SK-N-SH (cell line): ENCODE data around the gene PFKP. TPM values are rescaled to one million over a fixed set of nuclear protein-coding genes. Genes with fewer than 3 reads are reported as not detected.
A peak's percentile ranks its signal among the peaks of the same experiment; 100 is the strongest.

Experiments
- CTCF ChIA-PET: fragments of 300-600, 350-600 bp; formaldehyde crosslinking; extraction: SDS; loops from one replicate; lab custom pipeline; 2021; lab: Yijun Ruan, JAX
- POLR2A ChIA-PET: fragments of 350-600 bp; sonication (Branson Sonifier 250); formaldehyde crosslinking; extraction: SDS; loops from one replicate; lab custom pipeline; 2020; ENCODE audit warnings: antibody characterized with exemption, inconsistent platforms; lab: Yijun Ruan, JAX
- DNase-seq: peaks from one replicate; pipeline ENCODE4 v3.0.0; 2012
- H2AFZ ChIP-seq: fragments of 200-600 bp; sonication (generic); 2 replicates; pipeline ENCODE4 v1.8.1; 2016; ENCODE audit warnings: antibody characterized with exemption, mild to moderate bottlenecking, low read depth
- H3F3A ChIP-seq: fragments of 200-600 bp; sonication (generic); replicated peaks from 2 replicates; pipeline ENCODE3; 2016; ENCODE audit warnings: antibody characterized with exemption, mild to moderate bottlenecking; ENCODE audit not compliant: insufficient read depth
- H3K27ac ChIP-seq, 2 experiments: fragments of 200-500 bp in 1 of 2; fragments of 200-600 bp in 1 of 2; sonication (Bioruptor generic) in 1 of 2; sonication (generic), shearing (Covaris generic) in 1 of 2; 2 replicates each; pipeline versions ENCODE4 v1.5.1 to v1.6.1; 2014 to 2016; ENCODE audit warnings: low read depth in 2 of 2, inconsistent platforms in 1 of 2, low read length in 1 of 2, mild to moderate bottlenecking in 1 of 2, mixed read lengths in 1 of 2
- H3K27me3 ChIP-seq: fragments of 200-600 bp; sonication (generic), shearing (Covaris generic); 2 replicates; pipeline ENCODE4 v1.6.1; 2016; ENCODE audit warnings: mixed run types; ENCODE audit not compliant: insufficient read depth
- H3K36me3 ChIP-seq, 2 experiments: fragments of 200-500 bp in 1 of 2; fragments of 200-600 bp in 1 of 2; sonication (Bioruptor generic) in 1 of 2; sonication (generic) in 1 of 2; replicated peaks in 1 of 2; 2 replicates each; pipeline versions ENCODE3 to v1.5.1; 2014 to 2016; ENCODE audit warnings: low read length in 1 of 2, mild to moderate bottlenecking in 1 of 2; ENCODE audit not compliant: insufficient read depth in 2 of 2, control insufficient read depth in 1 of 2
- H3K4me1 ChIP-seq, 2 experiments: fragments of 200-500 bp in 1 of 2; fragments of 200-600 bp in 1 of 2; sonication (Bioruptor generic) in 1 of 2; sonication (generic), shearing (Covaris generic) in 1 of 2; 2 replicates each; pipeline versions ENCODE4 v1.5.1 to v1.6.1; 2014 to 2016; ENCODE audit warnings: low read depth in 1 of 2, low read length in 1 of 2, mixed run types in 1 of 2; ENCODE audit not compliant: insufficient read depth in 2 of 2, control insufficient read depth in 1 of 2
- H3K4me2 ChIP-seq: fragments of 200-600 bp; sonication (generic), shearing (Covaris generic); 2 replicates; pipeline ENCODE4 v1.6.1; 2017; ENCODE audit warnings: mixed run types
- H3K4me3 ChIP-seq, 2 experiments: fragments of 200-500 bp in 1 of 2; fragments of 200-600 bp in 1 of 2; sonication (Bioruptor generic) in 1 of 2; sonication (generic), shearing (Covaris generic) in 1 of 2; 2 replicates each; pipeline versions ENCODE4 v1.5.1 to v1.8.1; 2014 to 2016; ENCODE audit warnings: low read depth in 2 of 2, inconsistent platforms in 1 of 2, low read length in 1 of 2, mild to moderate bottlenecking in 1 of 2, mixed read lengths in 1 of 2, moderate library complexity in 1 of 2
- H3K79me2 ChIP-seq: fragments of 200-600 bp; sonication (generic); 2 replicates; pipeline ENCODE4 v1.8.1; 2017; ENCODE audit warnings: mild to moderate bottlenecking; ENCODE audit not compliant: insufficient read depth
- H3K9ac ChIP-seq: fragments of 200-600 bp; sonication (generic); 2 replicates; pipeline ENCODE4 v1.6.1; 2017; ENCODE audit warnings: mixed run types
- H3K9me2 ChIP-seq: fragments of 200-600 bp; sonication (generic); 2 replicates; pipeline ENCODE4 v1.6.1; 2017; ENCODE audit warnings: mixed run types
- H3K9me3 ChIP-seq: fragments of 200-600 bp; sonication (generic); 2 replicates; pipeline ENCODE4 v1.6.1; 2017; ENCODE audit warnings: mixed run types, mild to moderate bottlenecking, moderate library complexity
- H4K20me1 ChIP-seq: fragments of 200-600 bp; sonication (generic); 2 replicates; pipeline ENCODE4 v1.6.1; 2017; ENCODE audit warnings: mild to moderate bottlenecking, mixed run types; ENCODE audit not compliant: insufficient read depth
- CHD2 ChIP-seq: fragments of 150-350 bp; IDR thresholded peaks from 2 replicates; pipeline ENCODE4 v1.6.1; 2018; ENCODE audit warnings: low read length; ENCODE audit not compliant: partially characterized antibody
- EP300 ChIP-seq, 2 experiments: IDR thresholded peaks; 2 replicates each; pipeline versions ENCODE4 v1.4.0 to v1.6.1; 2012; ENCODE audit warnings: borderline replicate concordance in 1 of 2, low read depth in 1 of 2, low read length in 1 of 2
- FOSL2 ChIP-seq: IDR thresholded peaks from 2 replicates; pipeline ENCODE4 v1.4.0; 2012; ENCODE audit warnings: low read depth, mild to moderate bottlenecking, moderate library complexity, borderline replicate concordance
- FOXM1 ChIP-seq: IDR thresholded peaks from 2 replicates; pipeline ENCODE4 v1.4.0; 2012; ENCODE audit warnings: low read depth, mild to moderate bottlenecking
- MXI1 ChIP-seq: IDR thresholded peaks from 2 replicates; pipeline ENCODE4 v1.6.1; 2012; ENCODE audit warnings: mild to moderate bottlenecking, low read depth, low read length, improper control_type of control experiment
- NFIC ChIP-seq: IDR thresholded peaks from 2 replicates; pipeline ENCODE4 v1.4.0; 2012; ENCODE audit warnings: borderline replicate concordance
- RFX5 ChIP-seq: IDR thresholded peaks from 2 replicates; pipeline ENCODE4 v1.6.1; 2012; ENCODE audit warnings: mild to moderate bottlenecking, improper control_type of control experiment, low read length
- RXRA ChIP-seq: IDR thresholded peaks from 2 replicates; pipeline ENCODE4 v1.4.0; 2012; ENCODE audit warnings: low read depth, mild to moderate bottlenecking, borderline replicate concordance
- SMC3 ChIP-seq: IDR thresholded peaks from 2 replicates; pipeline ENCODE4 v1.6.1; 2012; ENCODE audit warnings: low read depth, low read length, improper control_type of control experiment
- TAF1 ChIP-seq: IDR thresholded peaks from 2 replicates; pipeline ENCODE4 v1.6.1; 2012; ENCODE audit warnings: low read depth, mild to moderate bottlenecking, low read length, moderate library complexity, borderline replicate concordance
- TEAD4 ChIP-seq: IDR thresholded peaks from 2 replicates; pipeline ENCODE4 v1.4.0; 2012; ENCODE audit warnings: mild to moderate bottlenecking, borderline replicate concordance; ENCODE audit not compliant: insufficient read depth
- ZBTB33 ChIP-seq: IDR thresholded peaks from 2 replicates; pipeline ENCODE4 v1.4.0; 2012; ENCODE audit warnings: low read depth, borderline replicate concordance
- WGBS: methylation state at CpG from one replicate; pipeline ENCODE4 v1.1.6; 2017; ENCODE audit warnings: low lambda C conversion rate; 5-methylcytosine and 5-hydroxymethylcytosine counted together
- polyA plus RNA-seq, 3 experiments: library from polyadenylated mRNA; depleted of rRNA; stranded (reverse); fragments of >200 nt; gene quantifications; 2 replicates each; pipeline ENCODE4 v1.2.3, GENCODE V29; 2012
- TF ChIP-seq, protein P1 (sequence below): fragments of 150-350 bp; IDR thresholded peaks from 2 replicates; pipeline ENCODE4 v1.6.1; 2016; ENCODE audit warnings: mild to moderate bottlenecking, low read depth, low read length

PFKP gene
- polyA plus RNA-seq, 1 of the 3 experiments (the other 2 are of a cell fraction), result 175 TPM

DNA sequence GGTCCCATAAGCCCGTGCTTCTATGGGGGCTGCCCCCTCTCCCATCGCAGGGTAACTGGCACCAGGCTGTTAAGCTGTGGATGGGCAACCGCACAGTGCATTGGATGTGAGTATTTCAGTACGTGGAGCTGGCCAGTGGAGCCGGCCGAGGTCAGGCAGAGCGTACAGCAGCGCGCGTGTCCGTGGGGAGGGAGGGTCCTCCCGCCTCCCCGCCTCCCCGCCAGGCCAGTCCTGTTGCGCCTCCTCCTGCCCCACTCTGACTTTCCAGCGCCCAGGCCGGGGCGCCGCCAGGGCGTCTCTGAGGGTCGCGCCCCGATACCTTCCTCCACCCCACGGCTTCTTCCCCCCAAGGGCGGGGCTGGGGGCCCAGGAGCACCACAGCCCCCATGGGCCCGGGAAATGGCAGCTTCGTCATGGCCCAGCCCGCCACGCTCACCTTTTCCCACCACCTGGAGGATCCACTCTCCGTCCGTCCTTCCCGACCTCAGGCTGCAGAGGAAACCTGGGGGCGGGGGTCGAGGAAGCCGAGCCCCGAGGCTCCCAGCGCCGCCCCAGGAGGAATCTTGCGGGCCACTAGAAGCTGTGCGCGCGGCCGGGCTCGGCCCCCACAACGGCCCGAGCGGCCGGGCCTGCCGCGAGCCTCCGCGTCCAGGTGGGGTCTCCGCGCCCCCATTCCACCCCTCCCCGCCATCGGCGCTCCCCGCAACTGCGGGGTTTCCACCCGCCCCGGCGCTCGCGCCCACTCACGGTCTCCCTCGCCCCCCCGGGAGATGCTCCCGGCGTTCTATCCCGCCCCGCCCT is 831 bp upstream of the PFKP start:
- peak; percentile 61 for DNase-seq
- CTCF ChIA-PET, result interaction anchor here (1.1 to 1.3 kb wide), 3 partner anchors 14 to 138 kb away, joined by 3 to 4 read pairs (median 4); no protein-coding TSS in a partner anchor
- Histone ChIP-seq H3K9me3 (no peaks in the 10 kb centered on the region), H3K79me2 (peaks cover 42% of the 10 kb centered on the region), H3K27ac (no peak overlapping the region), H3K36me3 (peaks cover 9 to 18% of the 10 kb centered on the region in 2 experiments), H3K4me2 (peak overlapping the region; percentile 94), H4K20me1 (peaks cover 14% of the 10 kb centered on the region), H3K4me1 (peaks cover 15 to 24% of the 10 kb centered on the region in 2 experiments; a peak in 3 of 4 replicates), H3F3A (peaks cover 7% of the 10 kb centered on the region), H2AFZ (peak overlapping the region; percentile 59; the same call in 1 of the 2 replicates), H3K9ac (peak overlapping the region; percentile 53), H3K27me3 (no peaks in the 10 kb centered on the region)
- no peak for TF ChIP-seq FOXM1
- no peak for TF ChIP-seq NFIC
- TF ChIP-seq, protein P1, sequence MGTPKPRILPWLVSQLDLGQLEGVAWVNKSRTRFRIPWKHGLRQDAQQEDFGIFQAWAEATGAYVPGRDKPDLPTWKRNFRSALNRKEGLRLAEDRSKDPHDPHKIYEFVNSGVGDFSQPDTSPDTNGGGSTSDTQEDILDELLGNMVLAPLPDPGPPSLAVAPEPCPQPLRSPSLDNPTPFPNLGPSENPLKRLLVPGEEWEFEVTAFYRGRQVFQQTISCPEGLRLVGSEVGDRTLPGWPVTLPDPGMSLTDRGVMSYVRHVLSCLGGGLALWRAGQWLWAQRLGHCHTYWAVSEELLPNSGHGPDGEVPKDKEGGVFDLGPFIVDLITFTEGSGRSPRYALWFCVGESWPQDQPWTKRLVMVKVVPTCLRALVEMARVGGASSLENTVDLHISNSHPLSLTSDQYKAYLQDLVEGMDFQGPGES, result no peak
- TF ChIP-seq CHD2, result no peak
- TF ChIP-seq RXRA, result no peak
- TF ChIP-seq RFX5, result no peak
- TF ChIP-seq MXI1, result no peak
- TF ChIP-seq ZBTB33, result no peak
- TF ChIP-seq SMC3, result no peak
- TF ChIP-seq TAF1, result no peak
- TF ChIP-seq TEAD4, result no peak
- TF ChIP-seq FOSL2, result no peak
- no peak for TF ChIP-seq EP300 (IDR thresholded peaks at IDR 0.05; ENCODE audit: borderline replicate concordance in 1 of 2, low read depth in 1 of 2, low read length in 1 of 2)
- TF ChIP-seq, all 33 proteins: peak for 0
- H3K9me2 ChIP-seq, result no peaks in the 10 kb centered on the region
- POLR2A ChIA-PET, result no interaction called here
- peak overlapping the region; percentile 94 for H3K4me3 ChIP-seq
- WGBS, result 12% methylated on average over 33 of the region's 71 CpGs
